SK-N-MC (cell line): Measurements from ENCODE around the gene MUC20.
"Not testable (repeated sequence)": the region's sequence is repeated elsewhere in the genome, so short reads cannot be mapped to it uniquely, and the experiment has no call there.

Experiments
- DNase-seq: peaks from one replicate; pipeline ENCODE4 v3.0.0-alpha.2; 2011; ENCODE audit warnings: low read depth, low spot score
- H3K27ac ChIP-seq: fragments of 200-600 bp; sonication (generic); 2 replicates; pipeline ENCODE4 v1.5.1; 2016; ENCODE audit warnings: mixed run types
- H3K36me3 ChIP-seq: fragments of 200-600 bp; sonication (generic); 2 replicates; pipeline ENCODE4 v1.6.1; 2017; ENCODE audit warnings: antibody characterized with exemption, low read length, mixed read lengths; ENCODE audit not compliant: insufficient read depth
- H3K4me3 ChIP-seq: fragments of 200-600 bp; sonication (generic); 2 replicates; pipeline ENCODE4 v1.5.1; 2016
- H3K9ac ChIP-seq: fragments of 200-600 bp; sonication (generic); 2 replicates; pipeline ENCODE4 v1.8.0; 2017; ENCODE audit warnings: mixed run types, mixed read lengths; ENCODE audit not compliant: insufficient read length
- H3K9me3 ChIP-seq: fragments of 200-600 bp; sonication (generic); 2 replicates; pipeline ENCODE4 v1.6.1; 2017; ENCODE audit warnings: low read depth, mild to moderate bottlenecking, antibody characterized with exemption, low read length, moderate library complexity, mixed read lengths
- EZH2 ChIP-seq: fragments of 200-600 bp; sonication (generic); IDR thresholded peaks from one replicate; pipeline ENCODE4 v1.6.1; 2017; ENCODE audit warnings: antibody characterized with exemption
- FOXP2 ChIP-seq: optimal IDR thresholded peaks from 2 replicates; pipeline ENCODE3; 2011; ENCODE audit warnings: mild to moderate bottlenecking, moderate library complexity; ENCODE audit not compliant: insufficient read depth; ENCODE audit errors: extremely low read length, control extremely low read depth
- POLR2AphosphoS5 ChIP-seq: IDR thresholded peaks from 2 replicates; pipeline ENCODE4 v1.6.1; 2012; ENCODE audit warnings: mild to moderate bottlenecking, low read depth, low read length, borderline replicate concordance

Gene MUC20

GRCh38 chr3:195766671-195767070, 45.9 kb downstream of the MUC20 start:
- TF ChIP-seq FOXP2: no peak
- no peak for TF ChIP-seq EZH2
- no peak for TF ChIP-seq POLR2AphosphoS5
- H3K9ac ChIP-seq: no peak overlapping the region
- no peaks in the 10 kb centered on the region for H3K9me3 ChIP-seq
- no peak overlapping the region for H3K4me3 ChIP-seq
- H3K36me3 ChIP-seq: no peaks in the 10 kb centered on the region
- no peak for DNase-seq
- no peak overlapping the region for H3K27ac ChIP-seq

GRCh38 chr3:195767792-195768191, 47.0 kb downstream of the MUC20 start:
- Histone ChIP-seq H3K9me3 (no peaks in the 10 kb centered on the region), H3K36me3 (no peaks in the 10 kb centered on the region), H3K9ac (no peak overlapping the region), H3K27ac (no peak overlapping the region), H3K4me3 (no peak overlapping the region)
- TF ChIP-seq POLR2AphosphoS5: no peak
- no peak for TF ChIP-seq FOXP2
- no peak for TF ChIP-seq EZH2
- no peak for DNase-seq

- DNase-seq: no peak
- no peak overlapping the region for H3K9ac ChIP-seq
- H3K36me3 ChIP-seq: no peaks in the 10 kb centered on the region
- TF ChIP-seq FOXP2 (no peak), POLR2AphosphoS5 (no peak), EZH2 (no peak)
- H3K9me3 ChIP-seq: no peaks in the 10 kb centered on the region
- H3K4me3 ChIP-seq: no peak overlapping the region
- H3K27ac ChIP-seq: no peak overlapping the region
These were observed 47.6 kb downstream of the MUC20 start for GRCh38 chr3:195768414-195768813.

- no peak for DNase-seq
- Histone ChIP-seq H3K9me3 (no peaks in the 10 kb centered on the region), H3K4me3 (no peak overlapping the region), H3K36me3 (no peaks in the 10 kb centered on the region), H3K27ac (no peak overlapping the region), H3K9ac (no peak overlapping the region)
- no peak for TF ChIP-seq FOXP2
- no peak for TF ChIP-seq POLR2AphosphoS5
- TF ChIP-seq EZH2: no peak
These were observed 48.1 kb downstream of the MUC20 start for GRCh38 chr3:195768831-195769303.

DNA sequence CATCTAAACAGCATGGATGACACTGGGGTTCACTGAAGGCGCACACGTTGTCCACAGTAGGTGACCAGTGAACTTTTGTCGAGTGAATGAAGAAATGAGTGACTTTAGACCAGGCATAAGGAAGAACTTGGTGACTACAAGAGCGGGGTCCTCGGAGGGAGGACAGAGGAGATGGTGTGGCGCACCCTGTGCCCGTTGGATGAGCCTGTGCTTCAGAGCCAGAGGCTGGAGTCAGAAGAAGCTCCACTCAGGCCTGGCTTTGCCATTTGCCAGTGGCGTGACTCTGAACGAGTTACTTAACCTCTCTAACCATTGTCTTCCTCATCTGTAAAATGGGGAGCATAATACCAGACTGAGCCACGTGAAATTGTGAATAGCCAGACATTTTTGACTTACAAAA, 48.8 kb downstream of the MUC20 start:
- Histone ChIP-seq H3K9me3 (no peaks in the 10 kb centered on the region), H3K36me3 (no peaks in the 10 kb centered on the region), H3K4me3 (no peak overlapping the region), H3K9ac (no peak overlapping the region), H3K27ac (no peak overlapping the region)
- no peak for TF ChIP-seq EZH2
- no peak for DNase-seq

DNA sequence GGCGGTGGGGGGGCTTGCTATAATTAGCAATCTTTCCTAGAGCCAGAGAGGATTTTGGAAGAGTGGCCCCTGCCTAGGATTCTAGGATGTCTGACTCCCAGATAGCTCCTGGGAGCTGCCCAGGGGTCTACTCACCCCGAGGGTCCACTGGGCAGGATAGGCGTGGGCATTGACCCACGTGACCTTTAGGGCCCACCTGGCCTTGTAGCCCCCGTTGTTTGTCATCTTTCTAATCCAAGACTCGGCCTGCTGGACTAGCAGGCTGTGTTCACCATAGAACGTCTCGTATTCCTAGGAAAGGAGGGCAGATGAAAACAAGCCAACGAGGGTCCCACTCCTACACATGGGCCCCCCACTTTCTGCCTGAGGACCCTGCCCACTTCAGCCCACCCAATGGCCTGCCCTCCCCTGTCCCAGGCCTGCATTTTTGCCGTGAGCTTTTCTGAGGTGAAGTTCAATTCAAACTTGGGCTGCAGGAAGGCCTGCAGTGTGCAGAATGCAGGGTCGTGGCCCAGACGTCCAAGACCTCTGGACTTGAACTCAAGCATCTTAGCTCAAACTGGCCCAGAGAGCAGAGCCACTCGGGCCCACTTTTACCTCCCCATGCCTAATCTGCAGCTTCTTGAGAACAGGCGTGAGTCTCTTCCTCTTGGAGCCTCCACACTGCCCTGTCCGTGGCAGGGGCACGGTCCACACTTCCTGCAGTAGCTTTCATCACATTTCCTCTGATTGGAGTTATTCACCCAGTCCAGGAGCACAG, 49.5 kb downstream of the MUC20 start:
- TF ChIP-seq POLR2AphosphoS5 (no peak), EZH2 (no peak), FOXP2 (no peak)
- Histone ChIP-seq H3K4me3 (no peak overlapping the region), H3K36me3 (no peaks in the 10 kb centered on the region), H3K9me3 (no peaks in the 10 kb centered on the region), H3K9ac (no peak overlapping the region), H3K27ac (no peak overlapping the region)
- no peak for DNase-seq

DNA sequence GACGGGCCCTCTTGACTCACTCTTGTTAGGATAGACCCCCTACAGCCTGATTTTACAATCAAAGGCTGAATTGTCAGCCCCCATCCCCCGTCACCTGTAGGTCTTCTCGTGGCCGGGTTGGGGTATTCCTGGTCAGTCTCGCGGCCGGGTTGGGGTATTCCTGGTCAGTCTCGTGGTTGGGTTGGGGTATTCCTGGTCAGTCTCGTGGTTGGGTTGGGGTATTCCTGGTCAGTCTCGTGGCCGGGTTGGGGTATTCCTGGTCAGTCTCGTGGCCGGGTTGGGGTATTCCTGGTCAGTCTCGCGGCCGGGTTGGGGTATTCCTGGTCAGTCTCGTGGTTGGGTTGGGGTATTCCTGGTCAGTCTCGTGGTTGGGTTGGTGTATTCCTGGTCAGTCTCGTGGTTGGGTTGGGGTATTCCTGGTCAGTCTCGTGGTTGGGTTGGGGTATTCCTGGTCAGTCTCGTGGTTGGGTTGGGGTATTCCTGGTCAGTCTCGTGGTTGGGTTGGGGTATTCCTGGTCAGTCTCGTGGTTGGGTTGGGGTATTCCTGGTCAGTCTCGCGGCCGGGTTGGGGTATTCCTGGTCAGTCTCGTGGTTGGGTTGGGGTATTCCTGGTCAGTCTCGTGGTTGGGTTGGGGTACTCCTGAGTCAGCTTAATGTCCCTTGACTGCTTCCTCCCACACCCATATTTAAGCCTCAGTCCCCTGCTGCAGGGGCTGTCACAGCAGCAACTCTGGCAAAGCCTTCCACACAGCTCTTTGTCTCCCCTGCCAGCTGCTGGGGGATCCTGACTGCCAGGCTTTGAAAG, 50.3 kb downstream of the MUC20 start:
- H3K27ac ChIP-seq, H3K9me3 ChIP-seq, H3K9ac ChIP-seq, H3K4me3 ChIP-seq, DNase-seq, H3K36me3 ChIP-seq: not testable (repeated sequence)

DNA sequence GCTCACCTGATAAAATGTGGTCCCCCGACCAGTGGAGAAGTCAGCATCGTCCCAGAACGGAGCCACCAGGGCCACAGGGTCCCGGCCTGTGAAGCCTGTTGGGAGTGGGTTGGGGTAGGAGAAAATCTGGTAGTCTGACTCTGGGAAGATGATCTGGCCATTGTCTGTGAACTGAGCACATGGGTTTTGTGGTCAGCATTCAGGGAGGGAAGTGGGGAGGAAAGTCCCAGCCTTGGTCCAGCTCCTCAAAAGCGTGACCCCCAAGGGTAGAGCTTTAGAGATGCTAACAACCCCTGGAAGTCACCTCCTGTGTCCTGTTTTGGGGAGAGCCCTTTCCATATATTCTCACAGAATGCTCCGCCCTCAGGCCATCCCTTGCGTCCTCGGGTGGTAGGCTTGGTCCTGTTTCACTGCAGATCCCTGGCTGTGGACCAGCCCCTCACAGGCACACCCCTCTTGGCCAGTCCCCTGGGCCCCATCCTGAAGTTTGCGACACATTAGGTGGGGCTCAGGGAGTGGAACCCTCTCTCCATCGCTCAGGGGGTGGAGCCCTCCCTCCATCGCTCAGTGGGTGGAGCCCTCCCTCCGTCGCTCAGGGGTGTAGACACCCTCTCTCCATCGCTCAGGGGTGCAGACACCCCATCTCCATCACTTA, 51.0 kb downstream of the MUC20 start:
- H3K9me3 ChIP-seq: no peaks in the 10 kb centered on the region
- H3K4me3 ChIP-seq: no peak overlapping the region
- no peaks in the 10 kb centered on the region for H3K36me3 ChIP-seq
- DNase-seq: no peak
- no peak overlapping the region for H3K27ac ChIP-seq
- no peak overlapping the region for H3K9ac ChIP-seq
- TF ChIP-seq FOXP2: no peak
- TF ChIP-seq EZH2: no peak
- TF ChIP-seq POLR2AphosphoS5: no peak
